ENCODE measurements around the gene NTSR1.

GRCh38 chr20:62677678-62678077 lies 31.0 kb upstream of the NTSR1 start:
- TF ChIP-seq, protein P1, sequence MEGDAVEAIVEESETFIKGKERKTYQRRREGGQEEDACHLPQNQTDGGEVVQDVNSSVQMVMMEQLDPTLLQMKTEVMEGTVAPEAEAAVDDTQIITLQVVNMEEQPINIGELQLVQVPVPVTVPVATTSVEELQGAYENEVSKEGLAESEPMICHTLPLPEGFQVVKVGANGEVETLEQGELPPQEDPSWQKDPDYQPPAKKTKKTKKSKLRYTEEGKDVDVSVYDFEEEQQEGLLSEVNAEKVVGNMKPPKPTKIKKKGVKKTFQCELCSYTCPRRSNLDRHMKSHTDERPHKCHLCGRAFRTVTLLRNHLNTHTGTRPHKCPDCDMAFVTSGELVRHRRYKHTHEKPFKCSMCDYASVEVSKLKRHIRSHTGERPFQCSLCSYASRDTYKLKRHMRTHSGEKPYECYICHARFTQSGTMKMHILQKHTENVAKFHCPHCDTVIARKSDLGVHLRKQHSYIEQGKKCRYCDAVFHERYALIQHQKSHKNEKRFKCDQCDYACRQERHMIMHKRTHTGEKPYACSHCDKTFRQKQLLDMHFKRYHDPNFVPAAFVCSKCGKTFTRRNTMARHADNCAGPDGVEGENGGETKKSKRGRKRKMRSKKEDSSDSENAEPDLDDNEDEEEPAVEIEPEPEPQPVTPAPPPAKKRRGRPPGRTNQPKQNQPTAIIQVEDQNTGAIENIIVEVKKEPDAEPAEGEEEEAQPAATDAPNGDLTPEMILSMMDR (IDR thresholded peaks at IDR 0.05) = no peak
- TF ChIP-seq POLR2A (IDR thresholded peaks at IDR 0.05) = no peak
